HepG2 (cell line): ENCODE data around the gene ZFPM1. TPM values are rescaled to one million over a fixed set of nuclear protein-coding genes. Genes with fewer than 3 reads are reported as not detected.

Source experiments
- AHR ChIP-seq: IDR thresholded peaks from 2 replicates; pipeline ENCODE4 v1.6.1; 2018; ENCODE audit warnings: missing genetic modification reagents, missing compliant biosample characterization
- HNF1A ChIP-seq, 2 experiments: sonication (generic) in 1 of 2; formaldehyde crosslinking in 1 of 2; IDR thresholded peaks; 2 replicates each; pipeline versions ENCODE4 v1.4.0 to v1.6.1; 2016 to 2020; ENCODE audit warnings: borderline replicate concordance in 1 of 2, low read depth in 1 of 2, mild to moderate bottlenecking in 1 of 2, missing genetic modification reagents in 1 of 2
- HNRNPL ChIP-seq: fragments of 200-400 bp; formaldehyde crosslinking; IDR thresholded peaks from 2 replicates; pipeline ENCODE4 v1.6.1; 2017; ENCODE audit warnings: mild to moderate bottlenecking, low read depth, low read length
- LBX2 ChIP-seq: sonication (generic); formaldehyde crosslinking; IDR thresholded peaks from 2 replicates; pipeline ENCODE4 v1.5.0; 2020; ENCODE audit warnings: missing genetic modification reagents, mild to moderate bottlenecking, borderline replicate concordance
- MAFF ChIP-seq: IDR thresholded peaks from 2 replicates; pipeline ENCODE4 v1.6.1; 2011; ENCODE audit warnings: low read depth, low read length, improper control_type of control experiment
- NCOA1 ChIP-seq: sonication (generic); formaldehyde crosslinking; IDR thresholded peaks from 2 replicates; pipeline ENCODE4 v1.9.0; 2021; ENCODE audit warnings: missing genetic modification reagents
- PAX8 ChIP-seq: sonication (generic); formaldehyde crosslinking; IDR thresholded peaks from 2 replicates; pipeline ENCODE4 v1.8.0; 2022; ENCODE audit warnings: mild to moderate bottlenecking, missing genetic modification reagents, borderline replicate concordance
- PCBP1 ChIP-seq: fragments of 200-400 bp; formaldehyde crosslinking; IDR thresholded peaks from 2 replicates; pipeline ENCODE4 v1.6.1; 2017; ENCODE audit warnings: mild to moderate bottlenecking, low read depth, low read length, borderline replicate concordance
- PPARG ChIP-seq: conservative IDR thresholded peaks from 2 replicates; pipeline ENCODE4 v1.6.1; 2016; ENCODE audit warnings: missing biosample characterization, missing genetic modification reagents
- RBM39 ChIP-seq: fragments of 200-400 bp; formaldehyde crosslinking; IDR thresholded peaks from one replicate; pipeline ENCODE4 v1.6.1; 2018; ENCODE audit warnings: antibody characterized with exemption, mild to moderate bottlenecking, low read depth, low read length; ENCODE audit not compliant: poor library complexity, severe bottlenecking
- RFX1 ChIP-seq: fragments of 450-650 bp; IDR thresholded peaks from 2 replicates; pipeline ENCODE4 v1.6.1; 2017
- SP5 ChIP-seq: IDR thresholded peaks from 2 replicates; pipeline ENCODE4 v1.6.1; 2016; ENCODE audit warnings: low read depth, borderline replicate concordance
- SUZ12 ChIP-seq: fragments of 150-350 bp; IDR thresholded peaks from 2 replicates; pipeline ENCODE4 v1.6.1; 2014; ENCODE audit warnings: low read depth, low read length
- TAF1 ChIP-seq: sonication (generic); formaldehyde crosslinking; IDR thresholded peaks from 2 replicates; pipeline ENCODE4 v1.4.0; 2020; ENCODE audit warnings: missing genetic modification reagents
- THAP8 ChIP-seq: sonication (generic); formaldehyde crosslinking; IDR thresholded peaks from 2 replicates; pipeline ENCODE4 v1.5.1; 2020; ENCODE audit warnings: missing genetic modification reagents, mild to moderate bottlenecking, borderline replicate concordance
- TMF1 ChIP-seq: sonication (generic); formaldehyde crosslinking; IDR thresholded peaks from 2 replicates; pipeline ENCODE4 v1.8.1; 2022; ENCODE audit warnings: low read depth, missing genetic modification reagents
- ZC3H4 ChIP-seq: sonication (generic); formaldehyde crosslinking; IDR thresholded peaks from 2 replicates; pipeline ENCODE4 v1.4.0; 2020; ENCODE audit warnings: missing genetic modification reagents, borderline replicate concordance
- ZNF232 ChIP-seq: sonication (generic); formaldehyde crosslinking; IDR thresholded peaks from 2 replicates; pipeline ENCODE4 v1.4.0; 2020; ENCODE audit warnings: missing genetic modification reagents, borderline replicate concordance
- ZNF33B ChIP-seq: sonication (generic); formaldehyde crosslinking; IDR thresholded peaks from 2 replicates; pipeline ENCODE4 v1.5.1; 2020; ENCODE audit warnings: mild to moderate bottlenecking, missing genetic modification reagents
- ZNF572 ChIP-seq: sonication (generic); formaldehyde crosslinking; IDR thresholded peaks from 2 replicates; pipeline ENCODE4 v1.5.1; 2020; ENCODE audit warnings: mild to moderate bottlenecking, missing genetic modification reagents
- ZNF605 ChIP-seq: sonication (generic); formaldehyde crosslinking; IDR thresholded peaks from 2 replicates; pipeline ENCODE4 v1.8.0; 2022; ENCODE audit warnings: mild to moderate bottlenecking, missing genetic modification reagents
- ZNF678 ChIP-seq: sonication (generic); formaldehyde crosslinking; IDR thresholded peaks from 2 replicates; pipeline ENCODE4 v1.4.0; 2020; ENCODE audit warnings: mild to moderate bottlenecking, missing genetic modification reagents
- ZNF768 ChIP-seq: sonication (generic); formaldehyde crosslinking; IDR thresholded peaks from 2 replicates; pipeline ENCODE4 v1.4.0; 2020; ENCODE audit warnings: missing genetic modification reagents
- ZNF891 ChIP-seq: sonication (generic); formaldehyde crosslinking; IDR thresholded peaks from 2 replicates; pipeline ENCODE4 v1.5.0; 2020; ENCODE audit warnings: mild to moderate bottlenecking, missing genetic modification reagents
- polyA plus RNA-seq, 8 experiments: library from polyadenylated mRNA; depleted of rRNA in 3 of 8; stranded (reverse) in 7 of 8; unstranded in 1 of 8; fragments of >200 nt; fragmentation: Illumina TruSeq in 4 of 8; extraction: Trizol in 4 of 8; gene quantifications; 2 replicates each; pipeline versions ENCODE4 v1.2.1 to v1.2.3, GENCODE V29; 2011 to 2016; ENCODE audit warnings: low read depth in 4 of 8, missing spikeins in 1 of 8, mixed read lengths in 1 of 8; ENCODE audit not compliant: insufficient read depth in 1 of 8
- total RNA-seq, 5 experiments: library from RNA; depleted of rRNA; stranded (reverse); fragments of >200 nt; fragmentation: Illumina TruSeq; extraction: Trizol; gene quantifications; 2 replicates each; pipeline ENCODE4 v1.2.3, GENCODE V29; 2016; ENCODE audit warnings: low read depth in 1 of 5

ZFPM1 gene
- total and polyA plus RNA-seq, 2 of the 13 experiments (the other 11 are each of a cell fraction or from before 2014, with no cell fraction given): 1.3 to 3.8 TPM

GRCh38 chr16:88486398-88487123, 33.5 kb downstream of the ZFPM1 start (continued):
- TF ChIP-seq HNF1A (IDR thresholded peaks at IDR 0.05; ENCODE audit: low read depth): no peak
- TF ChIP-seq HNF1A (CRISPR knock-in tag; IDR thresholded peaks at IDR 0.05; ENCODE audit: borderline replicate concordance): no peak
- TF ChIP-seq PAX8 (CRISPR knock-in tag): no peak
- TF ChIP-seq PCBP1: no peak
- TF ChIP-seq TMF1 (CRISPR knock-in tag): no peak
- TF ChIP-seq HNRNPL: 0 out of 2 replicates have a peak, but pooled peaks have one; percentile 24
- TF ChIP-seq ZNF605 (CRISPR knock-in tag): no peak
- no peak for TF ChIP-seq SUZ12
- no peak for TF ChIP-seq LBX2 (CRISPR knock-in tag)
- peak; percentile 90 for TF ChIP-seq ZNF768 (CRISPR knock-in tag)
- TF ChIP-seq RFX1: no peak
- no peak for TF ChIP-seq TAF1 (CRISPR knock-in tag)
- no peak for TF ChIP-seq ZNF678 (CRISPR knock-in tag)
- TF ChIP-seq ZNF33B: no peak
- no peak for TF ChIP-seq MAFF
- no peak for TF ChIP-seq RBM39
- no peak for TF ChIP-seq AHR (CRISPR knock-in tag)
- TF ChIP-seq ZC3H4 (CRISPR knock-in tag): no peak
- TF ChIP-seq ZNF232 (CRISPR knock-in tag): no peak
- TF ChIP-seq ZNF572 (CRISPR knock-in tag): 0 out of 2 replicates have a peak, but pooled peaks have one; percentile 35
- no peak for TF ChIP-seq THAP8 (CRISPR knock-in tag)
- TF ChIP-seq NCOA1 (CRISPR knock-in tag): 0 out of 2 replicates have a peak, but pooled peaks have one; percentile 53
- no peak for TF ChIP-seq SP5
- TF ChIP-seq ZNF891: 0 out of 2 replicates have a peak, but pooled peaks have one; percentile 29
- TF ChIP-seq PPARG: no peak
